Measurements from ENCODE around the gene NKPD1. TPM values are rescaled to one million over a fixed set of nuclear protein-coding genes. Genes with fewer than 3 reads are reported as not detected.
"Not testable (repeated sequence)": the region's sequence is repeated elsewhere in the genome, so short reads cannot be mapped to it uniquely, and the experiment has no call there.

The NKPD1 gene
- total and polyA plus RNA-seq, 9 donors, result 0.12 to 0.38 (median 0.16) TPM

GRCh38 chr19:45128146-45128545 is 32.6 kb downstream of the NKPD1 start:
- Histone ChIP-seq H3K9me3 (replicated peaks; ENCODE audit: control insufficient read depth, low read depth, low read length) (no peaks in the 10 kb centered on the region), H3K27ac (ENCODE audit: low read length) (no peak overlapping the region), H3K4me3 (ENCODE audit: low read length) (no peak overlapping the region), H3K27me3 (ENCODE audit: control insufficient read depth, insufficient read depth, low read length) (no peaks in the 10 kb centered on the region), H3K4me1 (ENCODE audit: control insufficient read depth, insufficient read depth, low read length) (peaks cover 12% of the 10 kb centered on the region), H3K36me3 (ENCODE audit: control insufficient read depth, insufficient read depth, low read length) (peaks cover 4% of the 10 kb centered on the region)
- 100% methylated on average over 4 of the region's 5 CpGs for WGBS (ENCODE audit: insufficient coverage)
- no peak for DNase-seq

GRCh38 chr19:45126654-45127053 is 34.1 kb downstream of the NKPD1 start:
- Histone ChIP-seq H3K4me3 (ENCODE audit: low read length) (no peak overlapping the region), H3K4me1 (ENCODE audit: control insufficient read depth, insufficient read depth, low read length) (peaks cover 19% of the 10 kb centered on the region), H3K9me3 (replicated peaks; ENCODE audit: control insufficient read depth, low read depth, low read length) (no peaks in the 10 kb centered on the region), H3K36me3 (ENCODE audit: control insufficient read depth, insufficient read depth, low read length) (no peaks in the 10 kb centered on the region), H3K27me3 (ENCODE audit: control insufficient read depth, insufficient read depth, low read length) (no peaks in the 10 kb centered on the region), H3K27ac (ENCODE audit: low read length) (no peak overlapping the region)
- WGBS (ENCODE audit: insufficient coverage), result 88% methylated on average over 3 of the region's 7 CpGs
- DNase-seq, result no peak

DNA sequence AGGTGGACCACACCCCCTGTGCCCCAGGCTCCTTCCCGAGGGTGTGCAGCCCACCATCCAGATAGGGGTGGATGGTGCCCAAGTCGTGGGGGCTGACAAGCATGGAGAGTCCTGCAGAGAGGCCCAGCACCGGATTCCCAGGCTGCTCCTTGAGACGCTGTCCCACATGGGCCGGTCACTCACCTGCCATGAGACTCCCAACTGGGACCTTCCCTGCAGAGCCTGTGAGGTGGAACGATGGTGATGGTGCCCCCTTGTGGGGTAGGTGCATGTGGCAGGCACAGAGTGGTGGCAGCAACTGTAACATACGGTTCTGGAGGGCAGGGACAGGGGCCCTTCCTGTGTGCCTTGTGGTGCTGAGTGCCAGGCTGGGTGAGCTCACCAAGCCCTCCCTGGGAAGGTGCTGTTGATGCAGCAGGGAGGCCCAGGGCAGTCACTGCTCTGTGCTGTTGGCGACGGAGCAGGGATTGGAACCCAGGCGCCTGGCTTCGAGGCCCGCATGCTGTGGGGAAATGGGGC is 34.7 kb downstream of the NKPD1 start:
- no peak overlapping the region for H3K4me3 ChIP-seq (ENCODE audit: low read length)
- H3K9me3 ChIP-seq (replicated peaks; ENCODE audit: control insufficient read depth, low read depth, low read length), result no peaks in the 10 kb centered on the region
- peak; percentile 35 for DNase-seq
- peaks cover 25% of the 10 kb centered on the region for H3K4me1 ChIP-seq (ENCODE audit: control insufficient read depth, insufficient read depth, low read length)
- WGBS (ENCODE audit: insufficient coverage), result 56% methylated on average over 12 of the region's 12 CpGs
- no peaks in the 10 kb centered on the region for H3K27me3 ChIP-seq (ENCODE audit: control insufficient read depth, insufficient read depth, low read length)
- no peaks in the 10 kb centered on the region for H3K36me3 ChIP-seq (ENCODE audit: control insufficient read depth, insufficient read depth, low read length)
- H3K27ac ChIP-seq (ENCODE audit: low read length), result no peak overlapping the region

GRCh38 chr19:45125360-45125759 is 35.4 kb downstream of the NKPD1 start:
- DNase-seq, result no peak
- 92% methylated on average over 3 of the region's 9 CpGs for WGBS (ENCODE audit: insufficient coverage)
- peaks cover 27% of the 10 kb centered on the region for H3K4me1 ChIP-seq (ENCODE audit: control insufficient read depth, insufficient read depth, low read length)
- no peak overlapping the region for H3K4me3 ChIP-seq (ENCODE audit: low read length)
- no peaks in the 10 kb centered on the region for H3K9me3 ChIP-seq (replicated peaks; ENCODE audit: control insufficient read depth, low read depth, low read length)
- H3K27ac ChIP-seq (ENCODE audit: low read length), result no peak overlapping the region
- no peaks in the 10 kb centered on the region for H3K27me3 ChIP-seq (ENCODE audit: control insufficient read depth, insufficient read depth, low read length)
- H3K36me3 ChIP-seq (ENCODE audit: control insufficient read depth, insufficient read depth, low read length), result no peaks in the 10 kb centered on the region

DNA sequence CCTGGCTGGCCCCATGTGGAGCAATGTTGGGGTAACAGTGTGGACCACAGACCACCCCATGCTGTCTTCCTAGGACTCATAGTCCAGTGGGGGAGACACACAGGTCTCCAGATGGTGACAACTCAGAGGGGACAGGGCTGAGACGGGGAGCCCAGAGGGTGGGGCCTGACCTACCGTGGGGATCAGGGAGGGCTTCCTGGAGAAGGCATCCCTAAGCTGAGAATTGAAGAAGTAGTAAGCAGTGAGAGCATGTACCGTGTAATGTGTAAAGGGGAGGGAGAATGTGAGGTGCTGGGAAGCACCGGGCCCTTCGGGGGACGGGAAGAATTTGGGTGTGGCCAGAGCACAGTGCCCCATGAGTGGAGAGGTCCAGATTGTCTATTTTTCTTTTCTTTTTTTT is 36.8 kb downstream of the NKPD1 start:
- no peak for DNase-seq
- no peaks in the 10 kb centered on the region for H3K9me3 ChIP-seq (replicated peaks; ENCODE audit: control insufficient read depth, low read depth, low read length)
- 84% methylated on average over 3 of the region's 6 CpGs for WGBS (ENCODE audit: insufficient coverage)
- H3K4me1 ChIP-seq (ENCODE audit: control insufficient read depth, insufficient read depth, low read length), result peaks cover 33% of the 10 kb centered on the region
- H3K4me3 ChIP-seq (ENCODE audit: low read length), result no peak overlapping the region
- no peaks in the 10 kb centered on the region for H3K27me3 ChIP-seq (ENCODE audit: control insufficient read depth, insufficient read depth, low read length)
- no peaks in the 10 kb centered on the region for H3K36me3 ChIP-seq (ENCODE audit: control insufficient read depth, insufficient read depth, low read length)
- no peak overlapping the region for H3K27ac ChIP-seq (ENCODE audit: low read length)

DNA sequence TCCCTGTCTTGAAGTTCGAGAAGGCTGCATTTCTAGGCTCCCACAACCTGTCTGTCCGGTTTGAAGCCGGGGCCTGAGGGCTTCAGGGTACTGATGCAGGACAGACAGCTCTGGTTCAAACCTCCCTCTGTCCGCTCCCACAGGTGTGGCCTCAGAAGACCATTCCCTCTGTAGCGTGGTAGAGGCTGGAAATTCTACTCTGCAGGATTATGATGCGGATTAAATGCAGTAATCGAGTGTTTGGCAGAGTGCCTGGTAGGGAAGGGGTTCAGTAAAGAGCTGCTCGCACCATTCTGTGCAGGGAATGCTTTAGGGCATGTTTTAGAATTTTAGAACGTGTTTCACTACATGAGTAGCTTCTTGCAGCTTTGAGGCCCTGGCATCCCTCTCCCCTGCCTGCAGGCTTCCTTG is 37.3 kb downstream of the NKPD1 start:
- Histone ChIP-seq H3K9me3 (replicated peaks; ENCODE audit: control insufficient read depth, low read depth, low read length) (no peaks in the 10 kb centered on the region), H3K4me3 (ENCODE audit: low read length) (no peak overlapping the region), H3K36me3 (ENCODE audit: control insufficient read depth, insufficient read depth, low read length) (no peaks in the 10 kb centered on the region), H3K27me3 (ENCODE audit: control insufficient read depth, insufficient read depth, low read length) (no peaks in the 10 kb centered on the region), H3K27ac (ENCODE audit: low read length) (no peak overlapping the region), H3K4me1 (ENCODE audit: control insufficient read depth, insufficient read depth, low read length) (peaks cover 39% of the 10 kb centered on the region)
- 33% methylated on average over 8 of the region's 9 CpGs for WGBS (ENCODE audit: insufficient coverage)
- peak; percentile 32 for DNase-seq

DNA sequence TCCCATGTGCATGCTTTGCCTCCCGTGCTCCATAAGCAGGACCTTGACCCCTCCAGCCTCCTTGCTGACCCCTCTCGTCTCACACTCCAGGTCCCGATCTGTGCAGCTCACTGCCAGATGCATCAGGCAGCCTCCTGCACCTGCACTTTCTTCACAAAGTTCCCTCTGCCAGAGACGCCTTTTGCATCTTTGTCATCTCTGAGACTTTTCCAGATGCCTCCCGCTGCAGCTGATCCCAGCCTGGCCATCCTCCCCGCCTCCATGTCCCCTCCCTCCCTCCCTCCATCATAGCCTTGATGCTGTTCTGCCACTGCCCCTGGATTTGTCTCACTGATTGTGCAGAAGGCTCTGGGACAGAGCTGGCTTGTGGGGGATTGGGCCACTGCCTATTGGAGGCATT is 38.0 kb downstream of the NKPD1 start:
- no peak for DNase-seq
- 50% methylated on average over 4 of the region's 6 CpGs for WGBS (ENCODE audit: insufficient coverage)

GRCh38 chr19:45121827-45122345 is 38.9 kb downstream of the NKPD1 start:
- Histone ChIP-seq H3K27ac (ENCODE audit: low read length) (no peak overlapping the region), H3K4me3 (ENCODE audit: low read length) (no peak overlapping the region), H3K4me1 (ENCODE audit: control insufficient read depth, insufficient read depth, low read length) (peaks cover 54% of the 10 kb centered on the region), H3K27me3 (ENCODE audit: control insufficient read depth, insufficient read depth, low read length) (no peaks in the 10 kb centered on the region), H3K36me3 (ENCODE audit: control insufficient read depth, insufficient read depth, low read length) (no peaks in the 10 kb centered on the region), H3K9me3 (replicated peaks; ENCODE audit: control insufficient read depth, low read depth, low read length) (no peaks in the 10 kb centered on the region)
- no peak for DNase-seq
- WGBS (ENCODE audit: insufficient coverage), result 82% methylated on average over 8 of the region's 11 CpGs

More for the DNA sequence above, 38.0 kb downstream of the NKPD1 start:
- H3K9me3 ChIP-seq (replicated peaks; ENCODE audit: control insufficient read depth, low read depth, low read length), result no peaks in the 10 kb centered on the region
- H3K4me3 ChIP-seq (ENCODE audit: low read length), result no peak overlapping the region
- H3K4me1 ChIP-seq (ENCODE audit: control insufficient read depth, insufficient read depth, low read length), result peaks cover 45% of the 10 kb centered on the region
- H3K27me3 ChIP-seq (ENCODE audit: control insufficient read depth, insufficient read depth, low read length), result no peaks in the 10 kb centered on the region
- no peaks in the 10 kb centered on the region for H3K36me3 ChIP-seq (ENCODE audit: control insufficient read depth, insufficient read depth, low read length)
- no peak overlapping the region for H3K27ac ChIP-seq (ENCODE audit: low read length)

DNA sequence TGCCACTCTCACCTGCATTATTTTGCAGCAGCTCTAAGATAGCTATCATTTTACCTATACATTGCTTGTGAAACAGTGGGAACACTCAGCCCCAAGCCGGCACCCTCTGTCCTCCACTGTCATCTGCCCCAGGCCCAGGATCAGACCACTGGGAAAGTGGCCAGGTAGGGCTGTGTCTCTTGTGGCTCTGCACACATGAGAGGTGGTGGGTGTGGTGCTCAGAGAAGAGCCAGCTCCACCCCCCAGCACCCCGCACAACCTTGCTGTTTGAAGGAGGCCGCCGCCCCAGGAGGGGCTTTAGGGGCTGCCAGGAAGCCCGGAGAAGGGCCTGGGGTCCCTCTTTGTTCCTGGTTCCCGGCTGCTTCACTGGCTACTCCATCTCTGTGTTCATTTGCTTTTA is 41.2 kb downstream of the NKPD1 start:
- H3K27me3 ChIP-seq (ENCODE audit: control insufficient read depth, insufficient read depth, low read length), result no peaks in the 10 kb centered on the region
- WGBS (ENCODE audit: insufficient coverage), result no CpG with 5 or more reads among the region's 6 CpGs
- DNase-seq, result no peak

GRCh38 chr19:45118591-45119355 is 42.0 kb downstream of the NKPD1 start:
- WGBS (ENCODE audit: insufficient coverage), result 40% methylated on average over 10 of the region's 18 CpGs

More for the DNA sequence above, 41.2 kb downstream of the NKPD1 start:
- Histone ChIP-seq H3K4me1 (ENCODE audit: control insufficient read depth, insufficient read depth, low read length) (peaks cover 72% of the 10 kb centered on the region), H3K36me3 (ENCODE audit: control insufficient read depth, insufficient read depth, low read length) (no peaks in the 10 kb centered on the region), H3K4me3 (ENCODE audit: low read length) (no peak overlapping the region), H3K27ac (ENCODE audit: low read length) (no peak overlapping the region), H3K9me3 (replicated peaks; ENCODE audit: control insufficient read depth, low read depth, low read length) (no peaks in the 10 kb centered on the region)

More at GRCh38 chr19:45118591-45119355, 42.0 kb downstream of the NKPD1 start:
- H3K36me3 ChIP-seq (ENCODE audit: control insufficient read depth, insufficient read depth, low read length); H3K9me3 ChIP-seq (replicated peaks; ENCODE audit: control insufficient read depth, low read depth, low read length); H3K4me3 ChIP-seq (ENCODE audit: low read length); H3K27me3 ChIP-seq (ENCODE audit: control insufficient read depth, insufficient read depth, low read length): not testable (repeated sequence)
- peak overlapping the region; percentile 1 for H3K27ac ChIP-seq (ENCODE audit: low read length)
- DNase-seq, result peak; percentile 36
- peaks cover 76% of the 10 kb centered on the region for H3K4me1 ChIP-seq (ENCODE audit: control insufficient read depth, insufficient read depth, low read length)

Data from muscle of leg (tissue), 11 donors.